Heart right ventricle (tissue), 16 donors: ENCODE results near the gene SPSB1. TPM values are rescaled to one million over a fixed set of nuclear protein-coding genes. Genes with fewer than 3 reads are reported as not detected.

Source experiments
- ATAC-seq, 8 donors: fragments of 200-7000 bp; cut with Tn5 transposase; one replicate each; pipeline ENCODE4 v1.9.1; 2020; ENCODE audit warnings: mild to moderate bottlenecking in 8 of 8, moderate library complexity in 8 of 8, moderate number of reproducible peaks in 1 of 8
- DNase-seq, 2 donors: peaks; one replicate each; pipeline ENCODE4 v3.0.0-alpha.2; 2020
- H3K27ac ChIP-seq, 10 donors: fragments of 200-600 bp; sonication (generic) in 2 of 10; one replicate each; pipeline versions ENCODE4 v1.5.0 to v1.8.0; 2020 to 2022; ENCODE audit warnings: mild to moderate bottlenecking in 3 of 10
- H3K27me3 ChIP-seq, 7 donors: fragments of 200-600 bp; one replicate each; pipeline ENCODE4 v1.8.0; 2021 to 2022; ENCODE audit warnings: mild to moderate bottlenecking in 2 of 7
- H3K36me3 ChIP-seq, 9 donors: fragments of 200-600 bp; sonication (generic) in 1 of 9; one replicate each; pipeline versions ENCODE4 v1.5.0 to v1.8.0; 2020 to 2022; ENCODE audit warnings: mild to moderate bottlenecking in 2 of 9
- H3K4me1 ChIP-seq, 9 donors: fragments of 200-600 bp; sonication (generic) in 1 of 9; one replicate each; pipeline versions ENCODE4 v1.5.0 to v1.8.0; 2020 to 2022; ENCODE audit warnings: mild to moderate bottlenecking in 4 of 9
- H3K4me3 ChIP-seq, 10 donors: fragments of 200-600 bp; sonication (generic) in 2 of 10; one replicate each; pipeline versions ENCODE4 v1.5.0 to v1.8.0; 2020 to 2022; ENCODE audit warnings: mild to moderate bottlenecking in 7 of 10, moderate library complexity in 2 of 10
- H3K9me3 ChIP-seq, 11 donors: fragments of 200-600 bp in 10 of 11; sonication (generic) in 2 of 11; one replicate each; pipeline versions ENCODE4 v1.5.0 to v1.8.0; 2013 to 2022; ENCODE audit warnings: mild to moderate bottlenecking in 2 of 11, control low read depth in 1 of 11, moderate library complexity in 1 of 11
- CTCF ChIP-seq, 9 donors: fragments of 200-600 bp; sonication (generic) in 2 of 9; IDR thresholded peaks; one replicate each; pipeline versions ENCODE4 v1.5.0 to v1.8.0; 2021 to 2022; ENCODE audit warnings: antibody characterized with exemption in 9 of 9, mild to moderate bottlenecking in 5 of 9, moderate library complexity in 1 of 9
- WGBS, 2 donors: extraction: QIAGEN DNeasy Blood & Tissue Kit; methylation state at CpG; one replicate each; pipeline ENCODE4 v1.1.7; 2013; ENCODE audit warnings: inconsistent platforms in 1 of 2; 5-methylcytosine and 5-hydroxymethylcytosine counted together
- intact Hi-C, 10 donors: fragments of 100-400 bp; cut with DNase I; formaldehyde crosslinking; loops; one replicate each; pipeline versions ENCODE4 v1.11.1 to v1.14.2; 2022
- polyA plus RNA-seq, 2 donors: library from polyadenylated mRNA; stranded (reverse); fragments of 200-250 nt; gene quantifications; one replicate each; pipeline ENCODE4 v1.2.3, GENCODE V29; 2013
- total RNA-seq, 10 donors: library from RNA; stranded (reverse); fragmentation: NEBNext Ultra II Directional in 3 of 10; extraction: Animal tissue kit (Norgen Biotek cat#: 25700) in 3 of 10; gene quantifications; one replicate each; pipeline versions ENCODE4 v1.2.1 to v1.2.4, GENCODE V29; 2021 to 2023
- donor health status: Arrhythmogenic right ventricular cardiomyopathy.
- donor health status: ischemic (EF 13 %, LVEDD 7.1; RV severe dilation, severe dysfunction).
- donor health status: healthy with polysubstance abuse.
- donor health status: DM: no; HTN: yes; CAD: no.
- donor health status: DM: no; HTN: no; CAD: no.
- donor health status: ischemic (EF 25% LVEDD 6.9; RV normal size, moderate dysfunction).
- donor health status: ischemic (EF 25% LVEDD 5.7; RV mildly dilated, moderate dysfunction).
- donor health status: healthy.
- donor health status: DM: yes; HTN: yes; CAD: no.
- donor health status: Ischemic cardiomyopathy.
- donor health status: ischemic (EF 35%, LVEDD 5.7; RV mildly dilated, moderate dysfunction).
- donor health status: nonischemic (EF 11% LVEDD 7.7; RV severe dilation, severe dysfunction).
- donor health status: DM: yes; HTN: yes; CAD: no.
- donor health status: PGD.
- donor health status: ischemic (EF 29% LVEDD 5.4; RV normal size, mild dysfunction).
- donor health status: nonischemic (EF 23%, LVEDD 6.1; RV moderate dilation, normal function).

Gene SPSB1
- total and polyA plus RNA-seq, 12 donors, result 5.5 to 16.5 (median 8.8) TPM

- no peak for DNase-seq
Observed at GRCh38 chr1:9267827-9268581, 24.7 kb upstream of the SPSB1 start.

DNA sequence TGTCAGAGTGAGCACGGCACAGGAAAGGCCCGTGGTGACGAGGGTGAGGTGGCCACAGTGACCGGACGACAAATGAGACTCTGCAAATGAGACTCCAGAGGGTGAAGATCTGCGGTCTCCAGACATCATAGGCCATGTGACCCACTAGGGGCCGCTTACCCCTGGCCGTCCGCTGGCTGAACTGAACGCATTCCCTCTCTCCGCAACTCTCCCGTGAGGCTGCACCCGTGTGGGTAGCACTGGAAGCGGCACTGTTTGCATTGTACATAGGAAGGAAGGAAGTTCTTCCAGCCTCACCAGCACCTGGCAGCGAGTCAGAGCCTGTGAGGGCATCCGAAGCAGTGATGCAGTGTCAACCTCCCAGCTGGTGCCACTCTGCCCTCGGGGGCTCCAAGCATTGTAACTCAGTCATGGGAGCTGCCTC, 23.6 kb upstream of the SPSB1 start:
- Histone ChIP-seq H3K36me3 (peaks cover 0 to 45% (median 13%) of the 10 kb centered on the region in 9 donors), H3K27me3 (no peaks in the 10 kb centered on the region), H3K4me1 (peaks cover 0 to 29% (median 15%) of the 10 kb centered on the region in 9 donors), H3K27ac (no peak overlapping the region), H3K4me3 (no peak overlapping the region), H3K9me3 (no peaks in the 10 kb centered on the region)
- TF ChIP-seq CTCF (IDR thresholded peaks at IDR 0.05), result no peak
- DNase-seq (no peak), ATAC-seq (peak in 2 of 8 donors; percentile 7 to 18)
- WGBS, 2 donors, result 84 to 87% methylated on average over 17 of the region's 17 CpGs
- intact Hi-C loops, result loop anchor here in 7 of 10 donors (5.0 to 10.0 kb wide), 4 partner anchors 188 to 306 kb away; no protein-coding TSS in a partner anchor

More at GRCh38 chr1:9267827-9268581, 24.7 kb upstream of the SPSB1 start:
- Histone ChIP-seq H3K27ac (no peak overlapping the region), H3K9me3 (no peaks in the 10 kb centered on the region), H3K27me3 (no peaks in the 10 kb centered on the region), H3K4me3 (no peak overlapping the region), H3K4me1 (peaks cover 0 to 29% (median 15%) of the 10 kb centered on the region in 9 donors), H3K36me3 (peaks cover 0 to 56% (median 22%) of the 10 kb centered on the region in 9 donors)
- WGBS, 2 donors, result 93 to 95% methylated on average over 7 of the region's 7 CpGs
- intact Hi-C loops, result loop anchor here in 9 of 10 donors (1.0 to 10.0 kb wide), 8 partner anchors 189 to 307 kb away; no protein-coding TSS in a partner anchor
- ATAC-seq, result no peak
- no peak for TF ChIP-seq CTCF (IDR thresholded peaks at IDR 0.05)

GRCh38 chr1:9269721-9270120, 23.0 kb upstream of the SPSB1 start:
- H3K27ac ChIP-seq, result no peak overlapping the region
- peak in 5 of 8 donors; percentile 19 to 70 (median 21) for ATAC-seq

More at GRCh38 chr1:9269721-9270120, 23.0 kb upstream of the SPSB1 start:
- H3K27me3 ChIP-seq, result no peaks in the 10 kb centered on the region
- intact Hi-C loops, result loop anchor here in 7 of 10 donors (5.0 to 10.0 kb wide), 4 partner anchors 188 to 305 kb away; no protein-coding TSS in a partner anchor
- H3K36me3 ChIP-seq, result peaks cover 0 to 38% (median 7%) of the 10 kb centered on the region in 9 donors
- DNase-seq, result no peak
- H3K4me1 ChIP-seq, result peaks cover 0 to 29% (median 15%) of the 10 kb centered on the region in 9 donors
- H3K4me3 ChIP-seq, result no peak overlapping the region
- no peaks in the 10 kb centered on the region for H3K9me3 ChIP-seq
- WGBS, 2 donors, result 38 to 57% methylated on average over 12 of the region's 12 CpGs
- TF ChIP-seq CTCF (IDR thresholded peaks at IDR 0.05), result no peak
